Smooth muscle cell (in vitro differentiated cells): Measurements from ENCODE around the gene STARD3. TPM values are rescaled to one million over a fixed set of nuclear protein-coding genes. Genes with fewer than 3 reads are reported as not detected.

ENCODE experiments used
- DNase-seq: peaks from one replicate; lab custom pipeline; 2025; ENCODE audit not compliant: unreplicated experiment; lab: John Stamatoyannopoulos, UW
- H2AFZ ChIP-seq: fragments of 200-600 bp; sonication (generic); 2 replicates; pipeline ENCODE4 v1.6.0; 2016; ENCODE audit warnings: antibody characterized with exemption, low read depth, mild to moderate bottlenecking
- H3F3A ChIP-seq: fragments of 200-600 bp; sonication (generic); 2 replicates; pipeline ENCODE4 v1.6.0; 2017; ENCODE audit warnings: antibody characterized with exemption, low read depth
- H3K27ac ChIP-seq: fragments of 200-600 bp; sonication (generic); 2 replicates; pipeline ENCODE4 v1.5.1; 2016; ENCODE audit warnings: low read depth, mild to moderate bottlenecking
- H3K27me3 ChIP-seq: fragments of 200-600 bp; sonication (generic); 2 replicates; pipeline ENCODE4 v1.6.1; 2016; ENCODE audit warnings: low read depth, mild to moderate bottlenecking
- H3K36me3 ChIP-seq: fragments of 200-600 bp; sonication (generic); 2 replicates; pipeline ENCODE4 v1.5.1; 2016; ENCODE audit warnings: low read depth
- H3K4me1 ChIP-seq: fragments of 200-600 bp; sonication (generic); 2 replicates; pipeline ENCODE4 v1.5.1; 2016; ENCODE audit warnings: low read depth
- H3K4me2 ChIP-seq: fragments of 200-600 bp; sonication (generic); 2 replicates; pipeline ENCODE4 v1.6.0; 2016; ENCODE audit warnings: mild to moderate bottlenecking
- H3K4me3 ChIP-seq: fragments of 200-600 bp; sonication (generic); 2 replicates; pipeline ENCODE4 v1.5.1; 2016; ENCODE audit warnings: mild to moderate bottlenecking
- H3K79me2 ChIP-seq: fragments of 200-600 bp; sonication (generic); 2 replicates; pipeline ENCODE4 v1.6.0; 2016; ENCODE audit warnings: low read depth, mild to moderate bottlenecking
- H3K9ac ChIP-seq: fragments of 200-600 bp; sonication (generic); 2 replicates; pipeline ENCODE4 v1.6.0; 2016; ENCODE audit warnings: low read depth
- H3K9me3 ChIP-seq: fragments of 200-600 bp; sonication (generic); replicated peaks from 2 replicates; pipeline ENCODE4 v1.5.1; 2016; ENCODE audit warnings: low read depth
- H4K20me1 ChIP-seq: fragments of 200-600 bp; sonication (generic); 2 replicates; pipeline ENCODE4 v1.6.0; 2016; ENCODE audit warnings: low read depth
- WGBS: methylation state at CpG from one replicate; pipeline ENCODE4 v1.1.7; 2016; ENCODE audit warnings: low lambda C conversion rate; 5-methylcytosine and 5-hydroxymethylcytosine counted together
- polyA plus RNA-seq: library from polyadenylated mRNA; unstranded; fragments of >200 nt; fragmentation: Nextera tagmentation; extraction: Ambion mirVana; gene quantifications from 2 replicates; pipeline ENCODE4 v1.2.1, GENCODE V29; 2016
- total RNA-seq: library from RNA; depleted of rRNA; stranded (reverse); fragments of >200 nt; gene quantifications from 2 replicates; pipeline ENCODE4 v1.2.3, GENCODE V29; 2014
- TF ChIP-seq, protein P1 (sequence below): fragments of 200-600 bp; sonication (generic); IDR thresholded peaks from 2 replicates; pipeline ENCODE4 v1.5.1; 2017; ENCODE audit warnings: borderline replicate concordance, mild to moderate bottlenecking, antibody characterized with exemption; ENCODE audit not compliant: insufficient read depth, poor library complexity, severe bottlenecking

Gene STARD3
- total and polyA plus RNA-seq, 2 experiments from 2014 or later = 37.5 to 53.3 TPM

DNA sequence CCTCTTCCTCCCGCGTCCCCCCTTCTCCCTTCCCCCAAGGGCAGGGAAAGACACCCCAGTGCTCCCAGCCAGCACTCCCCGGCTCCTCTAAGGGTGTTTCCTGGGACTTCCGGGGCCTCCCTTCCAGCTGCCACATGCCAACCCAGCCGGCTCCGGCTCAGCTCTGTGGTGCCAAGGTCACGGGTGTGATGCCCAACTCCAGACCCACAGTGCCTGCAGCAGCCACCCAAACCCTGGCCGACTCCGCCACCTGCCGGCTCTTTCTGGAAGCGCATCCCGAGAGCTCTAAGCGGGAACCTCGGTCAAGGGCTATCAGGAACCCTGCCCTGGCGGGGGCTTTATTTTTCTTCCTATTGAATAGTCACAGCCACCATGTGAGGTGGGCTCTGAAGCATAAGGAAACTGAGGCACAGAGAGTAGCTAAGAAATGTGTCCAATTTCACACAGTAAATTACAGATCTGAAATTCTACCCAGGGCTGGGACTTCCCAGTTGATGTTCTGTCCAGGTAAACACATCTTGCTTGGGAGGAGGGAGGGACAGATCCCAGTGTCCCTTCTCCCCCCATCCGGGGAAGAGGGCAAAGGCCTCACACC lies 13.5 kb upstream of the STARD3 start:
- Histone ChIP-seq H3K36me3 (no peaks in the 10 kb centered on the region), H4K20me1 (no peaks in the 10 kb centered on the region), H3K4me3 (no peak overlapping the region), H3K27me3 (peaks cover 76% of the 10 kb centered on the region), H3K4me2 (no peak overlapping the region), H2AFZ (no peak overlapping the region), H3K9ac (no peak overlapping the region), H3K79me2 (no peaks in the 10 kb centered on the region), H3K27ac (no peak overlapping the region), H3F3A (peaks cover 3% of the 10 kb centered on the region), H3K9me3 (no peaks in the 10 kb centered on the region), H3K4me1 (peaks cover 10% of the 10 kb centered on the region)
- DNase-seq = peak; percentile 61
- WGBS = 9% methylated on average over 16 of the region's 16 CpGs
- TF ChIP-seq, protein P1, sequence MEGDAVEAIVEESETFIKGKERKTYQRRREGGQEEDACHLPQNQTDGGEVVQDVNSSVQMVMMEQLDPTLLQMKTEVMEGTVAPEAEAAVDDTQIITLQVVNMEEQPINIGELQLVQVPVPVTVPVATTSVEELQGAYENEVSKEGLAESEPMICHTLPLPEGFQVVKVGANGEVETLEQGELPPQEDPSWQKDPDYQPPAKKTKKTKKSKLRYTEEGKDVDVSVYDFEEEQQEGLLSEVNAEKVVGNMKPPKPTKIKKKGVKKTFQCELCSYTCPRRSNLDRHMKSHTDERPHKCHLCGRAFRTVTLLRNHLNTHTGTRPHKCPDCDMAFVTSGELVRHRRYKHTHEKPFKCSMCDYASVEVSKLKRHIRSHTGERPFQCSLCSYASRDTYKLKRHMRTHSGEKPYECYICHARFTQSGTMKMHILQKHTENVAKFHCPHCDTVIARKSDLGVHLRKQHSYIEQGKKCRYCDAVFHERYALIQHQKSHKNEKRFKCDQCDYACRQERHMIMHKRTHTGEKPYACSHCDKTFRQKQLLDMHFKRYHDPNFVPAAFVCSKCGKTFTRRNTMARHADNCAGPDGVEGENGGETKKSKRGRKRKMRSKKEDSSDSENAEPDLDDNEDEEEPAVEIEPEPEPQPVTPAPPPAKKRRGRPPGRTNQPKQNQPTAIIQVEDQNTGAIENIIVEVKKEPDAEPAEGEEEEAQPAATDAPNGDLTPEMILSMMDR = peak; percentile 87

GRCh38 chr17:39624313-39624712 lies 12.6 kb upstream of the STARD3 start:
- TF ChIP-seq, protein P1 = no peak
- Histone ChIP-seq H3K4me3 (no peak overlapping the region), H4K20me1 (no peaks in the 10 kb centered on the region), H3K4me2 (no peak overlapping the region), H3K9me3 (no peaks in the 10 kb centered on the region), H2AFZ (no peak overlapping the region), H3K27me3 (peaks cover 76% of the 10 kb centered on the region), H3K9ac (no peak overlapping the region), H3K36me3 (no peaks in the 10 kb centered on the region), H3K79me2 (no peaks in the 10 kb centered on the region), H3K27ac (no peak overlapping the region), H3K4me1 (peaks cover 14% of the 10 kb centered on the region), H3F3A (peaks cover 3% of the 10 kb centered on the region)
- no peak for DNase-seq
- 84% methylated on average over 6 of the region's 8 CpGs for WGBS

DNA sequence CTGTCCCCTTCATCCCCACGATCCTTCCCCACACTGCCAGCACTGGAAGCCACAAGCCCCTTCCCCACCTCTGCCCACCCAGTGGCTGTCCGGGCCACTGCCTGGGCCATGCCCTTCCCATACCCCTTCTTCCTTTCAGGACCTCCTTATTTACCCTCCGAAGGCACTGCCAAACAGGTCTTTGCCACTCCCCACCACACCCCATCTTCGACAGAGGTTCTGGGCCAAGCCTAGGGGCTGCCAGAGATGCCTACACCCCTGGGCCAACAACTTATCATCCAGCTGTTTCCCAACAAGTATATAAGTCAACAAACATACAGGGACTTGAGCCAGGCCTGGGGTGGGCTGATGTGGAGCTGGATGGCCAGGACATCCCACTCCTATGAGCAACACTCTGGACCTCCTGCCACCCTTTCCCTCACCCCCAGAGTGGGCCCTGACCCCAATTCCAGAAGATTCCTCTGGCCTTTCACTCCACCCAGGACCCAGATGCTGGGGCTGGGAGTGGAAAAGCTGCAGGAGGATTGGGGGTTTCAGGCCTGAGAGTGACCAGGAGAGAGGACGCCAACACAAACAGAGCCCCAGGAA lies 11.7 kb upstream of the STARD3 start:
- Histone ChIP-seq H3K36me3 (no peaks in the 10 kb centered on the region), H3K4me2 (no peak overlapping the region), H3K79me2 (no peaks in the 10 kb centered on the region), H3K27ac (no peak overlapping the region), H3K9ac (no peak overlapping the region), H3F3A (peaks cover 3% of the 10 kb centered on the region), H3K4me1 (peaks cover 14% of the 10 kb centered on the region), H3K9me3 (no peaks in the 10 kb centered on the region), H3K4me3 (no peak overlapping the region), H4K20me1 (no peaks in the 10 kb centered on the region), H2AFZ (no peak overlapping the region), H3K27me3 (peaks cover 80% of the 10 kb centered on the region)
- DNase-seq = no peak
- TF ChIP-seq, protein P1 = no peak
- WGBS = 82% methylated on average over 5 of the region's 5 CpGs
